HFFc6 (cell line): ENCODE results near the gene KCNQ1. TPM values are rescaled to one million over a fixed set of nuclear protein-coding genes. Genes with fewer than 3 reads are reported as not detected.

Source experiments
- DNase-seq: peaks from one replicate; pipeline ENCODE4 v3.0.0-alpha.2; 2018
- H3K27ac Mint-ChIP-seq: 2 replicates; pipeline ENCODE4 v1.8.0; 2020; ENCODE audit warnings: mild to moderate bottlenecking, mixed read lengths
- H3K27me3 Mint-ChIP-seq: 2 replicates; pipeline ENCODE4 v1.8.0; 2021; ENCODE audit warnings: mild to moderate bottlenecking, moderate library complexity, mixed read lengths; ENCODE audit not compliant: insufficient read depth
- H3K36me3 Mint-ChIP-seq: 2 replicates; pipeline ENCODE4 v1.8.0; 2021; ENCODE audit warnings: low read depth, mixed read lengths
- H3K4me1 Mint-ChIP-seq: 2 replicates; pipeline ENCODE4 v1.8.0; 2020; ENCODE audit warnings: low read depth, mixed read lengths
- H3K4me3 Mint-ChIP-seq: 2 replicates; pipeline ENCODE4 v1.8.0; 2020; ENCODE audit warnings: mild to moderate bottlenecking, moderate library complexity, mixed read lengths
- H3K9me3 Mint-ChIP-seq: 2 replicates; pipeline ENCODE4 v1.8.0; 2020; ENCODE audit warnings: mild to moderate bottlenecking, mixed read lengths
- total RNA-seq, 6 experiments: library from RNA; stranded (reverse); fragmentation: NEBNext Ultra II Directional; extraction: Animal tissue kit (Norgen Biotek cat#: 25700); gene quantifications; 2 replicates in 1 of 6; 3 replicates in 5 of 6; pipeline ENCODE4 v1.2.3, GENCODE V29; 2021
- TF ChIP-seq, protein P1 (sequence below): fragments of 200-600 bp; sonication (generic); IDR thresholded peaks from 2 replicates; pipeline ENCODE4 v1.5.0; 2021; ENCODE audit warnings: antibody characterized with exemption, mild to moderate bottlenecking

KCNQ1 gene
- total RNA-seq, 6 experiments from 2014 or later = not detected

DNA sequence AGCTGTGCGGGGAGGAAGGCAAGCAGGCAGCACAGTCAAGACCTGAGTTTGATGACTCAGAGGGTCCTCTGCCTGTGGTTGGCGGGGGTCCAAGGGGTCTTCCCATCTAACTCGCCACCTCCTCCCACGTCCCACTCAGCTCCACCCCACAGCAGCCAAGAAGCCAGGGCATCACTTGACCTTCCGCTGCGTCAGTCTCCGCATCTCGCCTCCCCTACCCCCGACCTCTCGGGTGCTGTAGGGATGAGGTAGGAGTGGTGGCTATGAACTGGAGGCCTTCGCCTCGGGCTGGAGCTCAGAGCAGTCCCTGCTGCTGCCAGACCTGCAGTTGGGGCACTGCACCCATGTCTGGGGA lies 350.1 kb downstream of the KCNQ1 start:
- no peaks in the 10 kb centered on the region for H3K4me1 Mint-ChIP-seq
- TF ChIP-seq, protein P1, sequence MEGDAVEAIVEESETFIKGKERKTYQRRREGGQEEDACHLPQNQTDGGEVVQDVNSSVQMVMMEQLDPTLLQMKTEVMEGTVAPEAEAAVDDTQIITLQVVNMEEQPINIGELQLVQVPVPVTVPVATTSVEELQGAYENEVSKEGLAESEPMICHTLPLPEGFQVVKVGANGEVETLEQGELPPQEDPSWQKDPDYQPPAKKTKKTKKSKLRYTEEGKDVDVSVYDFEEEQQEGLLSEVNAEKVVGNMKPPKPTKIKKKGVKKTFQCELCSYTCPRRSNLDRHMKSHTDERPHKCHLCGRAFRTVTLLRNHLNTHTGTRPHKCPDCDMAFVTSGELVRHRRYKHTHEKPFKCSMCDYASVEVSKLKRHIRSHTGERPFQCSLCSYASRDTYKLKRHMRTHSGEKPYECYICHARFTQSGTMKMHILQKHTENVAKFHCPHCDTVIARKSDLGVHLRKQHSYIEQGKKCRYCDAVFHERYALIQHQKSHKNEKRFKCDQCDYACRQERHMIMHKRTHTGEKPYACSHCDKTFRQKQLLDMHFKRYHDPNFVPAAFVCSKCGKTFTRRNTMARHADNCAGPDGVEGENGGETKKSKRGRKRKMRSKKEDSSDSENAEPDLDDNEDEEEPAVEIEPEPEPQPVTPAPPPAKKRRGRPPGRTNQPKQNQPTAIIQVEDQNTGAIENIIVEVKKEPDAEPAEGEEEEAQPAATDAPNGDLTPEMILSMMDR = no peak
- no peaks in the 10 kb centered on the region for H3K36me3 Mint-ChIP-seq
- no peak for DNase-seq
- H3K27ac Mint-ChIP-seq = no peak overlapping the region
- H3K9me3 Mint-ChIP-seq = peaks cover 9% of the 10 kb centered on the region; the same call in 1 of the 2 replicates
- H3K4me3 Mint-ChIP-seq = no peak overlapping the region
- peaks cover 39% of the 10 kb centered on the region for H3K27me3 Mint-ChIP-seq

DNA sequence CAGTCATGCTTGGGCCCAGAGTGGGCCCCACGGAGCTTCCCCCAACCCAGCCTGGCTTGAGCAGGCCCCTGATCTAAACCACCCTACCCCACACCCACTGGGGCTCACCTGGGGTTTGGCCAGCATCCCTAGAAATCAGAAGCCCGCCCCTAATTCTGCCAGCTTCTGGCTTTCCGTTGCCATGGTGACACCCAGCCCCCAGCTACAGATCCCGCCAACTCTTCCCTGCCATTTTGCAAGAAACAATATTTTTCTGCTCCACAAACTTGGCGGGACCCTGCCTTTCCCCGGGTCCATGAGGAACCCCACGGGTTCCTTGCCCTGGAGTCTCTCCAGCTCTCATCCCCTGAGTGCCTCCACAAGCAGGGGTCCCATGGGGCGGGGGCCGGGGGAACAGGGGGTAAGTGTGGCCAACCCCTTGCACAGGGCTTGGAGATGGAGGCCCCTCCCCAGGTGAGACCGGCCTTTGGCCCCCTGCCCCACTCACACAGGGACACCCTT lies 350.7 kb downstream of the KCNQ1 start:
- peaks cover 9% of the 10 kb centered on the region; the same call in 1 of the 2 replicates for H3K9me3 Mint-ChIP-seq
- TF ChIP-seq, protein P1 = no peak
- peaks cover 39% of the 10 kb centered on the region for H3K27me3 Mint-ChIP-seq
- H3K27ac Mint-ChIP-seq = no peak overlapping the region
- no peaks in the 10 kb centered on the region for H3K36me3 Mint-ChIP-seq
- no peaks in the 10 kb centered on the region for H3K4me1 Mint-ChIP-seq
- DNase-seq = no peak
- no peak overlapping the region for H3K4me3 Mint-ChIP-seq

DNA sequence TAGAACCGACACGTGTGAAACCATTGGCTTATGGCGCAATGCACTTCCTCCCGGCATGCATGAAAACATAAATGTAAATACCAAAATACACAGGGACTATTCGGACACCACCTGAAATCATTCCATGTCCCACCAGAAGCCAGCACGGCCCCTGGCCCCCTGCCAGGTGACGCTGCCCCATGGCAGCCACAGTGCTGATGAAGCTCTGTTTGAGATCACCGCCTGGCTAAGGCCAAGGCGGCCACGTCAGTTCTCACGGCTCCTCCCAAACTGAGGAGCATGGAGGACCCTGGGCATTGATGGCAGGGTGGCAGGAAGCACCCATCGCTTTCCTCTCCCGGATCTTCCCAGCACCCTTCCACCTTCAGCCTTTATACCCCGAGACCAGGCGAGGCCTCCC lies 351.3 kb downstream of the KCNQ1 start:
- Mint-ChIP-seq H3K36me3 (no peaks in the 10 kb centered on the region), H3K27ac (no peak overlapping the region), H3K4me3 (no peak overlapping the region), H3K4me1 (no peaks in the 10 kb centered on the region), H3K9me3 (peaks cover 9% of the 10 kb centered on the region; the same call in 1 of the 2 replicates), H3K27me3 (peaks cover 40% of the 10 kb centered on the region)
- DNase-seq = no peak
- TF ChIP-seq, protein P1 = no peak

DNA sequence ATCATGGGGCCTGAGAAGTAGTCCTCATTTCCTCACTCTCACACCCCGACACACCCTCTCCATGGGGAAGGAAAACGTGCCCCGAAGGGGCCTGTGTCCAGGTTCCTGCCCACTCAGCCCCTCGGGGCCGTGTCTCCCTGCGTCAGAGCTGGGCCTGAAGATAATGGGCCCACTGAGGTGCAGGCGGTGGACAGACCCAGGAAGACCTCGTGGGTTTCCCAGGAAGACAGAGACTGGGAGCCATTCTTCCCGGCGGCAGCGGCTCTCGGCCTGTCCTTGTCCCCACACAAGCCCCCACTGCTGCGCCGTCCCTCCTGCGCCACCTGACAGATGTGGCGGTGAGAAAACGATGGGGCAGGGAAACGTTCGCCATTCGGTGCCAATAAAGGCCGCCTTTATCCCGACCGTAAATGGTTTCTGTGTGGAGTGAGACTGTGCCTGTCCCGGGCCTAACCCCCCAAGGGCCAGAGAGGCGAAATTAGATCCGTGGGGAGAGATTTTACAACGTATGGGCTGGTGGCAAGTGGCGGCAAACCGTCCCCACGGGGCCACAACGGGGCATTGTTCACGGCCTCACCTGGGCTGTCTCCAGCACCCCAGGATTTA lies 351.8 kb downstream of the KCNQ1 start:
- no peak overlapping the region for H3K27ac Mint-ChIP-seq
- no peak overlapping the region for H3K4me3 Mint-ChIP-seq
- DNase-seq = no peak
- H3K4me1 Mint-ChIP-seq = no peaks in the 10 kb centered on the region
- peaks cover 46% of the 10 kb centered on the region for H3K27me3 Mint-ChIP-seq
- TF ChIP-seq, protein P1 = no peak
- H3K36me3 Mint-ChIP-seq = no peaks in the 10 kb centered on the region
- H3K9me3 Mint-ChIP-seq = peaks cover 9% of the 10 kb centered on the region; the same call in 1 of the 2 replicates

DNA sequence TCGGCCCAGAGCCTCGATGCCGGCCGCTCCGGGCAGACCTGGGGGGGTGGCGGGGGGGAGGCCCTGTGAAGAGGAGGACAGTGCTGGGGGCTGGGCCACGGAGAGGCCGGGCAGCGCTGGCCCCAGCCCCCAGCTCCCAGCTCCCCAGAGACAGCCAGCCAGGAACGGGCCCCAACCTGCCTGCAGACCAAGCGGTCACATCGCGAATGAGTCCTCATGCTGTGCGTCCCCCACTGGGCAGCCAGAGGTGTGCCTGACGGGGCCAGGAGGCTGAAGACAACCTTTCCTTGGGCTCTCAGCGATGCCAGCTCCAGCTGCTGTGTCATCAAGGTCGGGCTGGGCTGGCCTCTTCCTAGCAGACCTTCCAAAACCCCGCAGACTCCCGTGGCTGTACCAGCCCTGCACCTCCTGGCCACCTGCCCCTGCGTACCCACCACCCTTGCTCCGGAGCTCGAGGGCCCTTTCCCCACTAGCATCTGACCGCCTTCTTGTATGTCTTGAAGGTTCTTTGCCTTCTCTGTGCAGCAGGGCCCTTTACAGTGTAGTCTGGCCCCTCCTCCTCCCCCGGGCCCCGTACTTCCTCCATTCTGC lies 352.4 kb downstream of the KCNQ1 start:
- DNase-seq = no peak
- TF ChIP-seq, protein P1 = no peak
- no peak overlapping the region for H3K4me3 Mint-ChIP-seq
- no peak overlapping the region for H3K27ac Mint-ChIP-seq
- H3K9me3 Mint-ChIP-seq = peaks cover 9% of the 10 kb centered on the region; the same call in 1 of the 2 replicates
- H3K27me3 Mint-ChIP-seq = peaks cover 46% of the 10 kb centered on the region
- no peaks in the 10 kb centered on the region for H3K4me1 Mint-ChIP-seq
- H3K36me3 Mint-ChIP-seq = no peaks in the 10 kb centered on the region
